Erythroblast (primary cell): ENCODE results near the gene PTPN22.

Experiments
- GATA1 ChIP-seq: IDR thresholded peaks from 2 replicates; pipeline ENCODE4 v1.6.1; 2011; ENCODE audit warnings: low read depth, mild to moderate bottlenecking, control low read depth, low read length, moderate library complexity
- POLR2A ChIP-seq: IDR thresholded peaks from 2 replicates; pipeline ENCODE4 v1.6.1; 2011; ENCODE audit warnings: mild to moderate bottlenecking, low read length

GRCh38 chr1:113787663-113788062, 83.8 kb downstream of the PTPN22 start:
- TF ChIP-seq POLR2A (no peak), GATA1 (no peak)
